Adrenal gland (tissue), 12 donors: ENCODE measurements around the gene ZFHX3. TPM values are rescaled to one million over a fixed set of nuclear protein-coding genes. Genes with fewer than 3 reads are reported as not detected.
A peak's percentile ranks its signal among the peaks of the same experiment; 100 is the strongest.

Experiments used
- DNase-seq, 7 donors: peaks; one replicate each; pipeline ENCODE4 v3.0.0-alpha.2; 2019 to 2020
- H3K27ac ChIP-seq, 5 donors: fragments of 200-600 bp; sonication (generic) in 4 of 5; 1 replicate in 3 of 5; 2 replicates in 2 of 5; pipeline versions ENCODE4 v1.5.1 to v1.8.0; 2016 to 2020; ENCODE audit warnings: mild to moderate bottlenecking in 1 of 5
- H3K27me3 ChIP-seq: fragments of 200-600 bp; 2 replicates; pipeline ENCODE4 v1.8.0; 2021
- H3K36me3 ChIP-seq, 2 donors: fragments of 200-600 bp; replicated peaks in 1 of 2; 1 replicate in 1 of 2; 2 replicates in 1 of 2; pipeline versions ENCODE4 v1.5.1 to v1.8.0; 2018 to 2022
- H3K4me1 ChIP-seq, 2 donors: fragments of 200-600 bp; replicated peaks in 1 of 2; 1 replicate in 1 of 2; 2 replicates in 1 of 2; pipeline versions ENCODE4 v1.5.1 to v1.8.0; 2018 to 2021
- H3K4me3 ChIP-seq, 4 donors: fragments of 200-600 bp; sonication (generic) in 3 of 4; one replicate each; pipeline ENCODE4 v1.5.1; 2016 to 2018
- H3K9me3 ChIP-seq, 3 donors: fragments of 200-600 bp; sonication (generic) in 1 of 3; replicated peaks in 1 of 3; 1 replicate in 2 of 3; 2 replicates in 1 of 3; pipeline versions ENCODE4 v1.5.1 to v1.8.0; 2016 to 2021
- CTCF ChIP-seq, 6 experiments: fragments of 450-650 bp in 4 of 6; fragments of 200-600 bp in 2 of 6; sonication (generic) in 1 of 6; IDR thresholded peaks; 1 replicate in 5 of 6; 2 replicates in 1 of 6; pipeline versions ENCODE4 v1.5.1 to v1.8.0; 2016 to 2021; ENCODE audit warnings: antibody characterized with exemption in 6 of 6, mild to moderate bottlenecking in 2 of 6, moderate library complexity in 1 of 6
- POLR2A ChIP-seq, 2 donors: fragments of 450-650 bp; IDR thresholded peaks; one replicate each; pipeline ENCODE4 v1.6.1; 2017; ENCODE audit warnings: antibody characterized with exemption in 2 of 2, mild to moderate bottlenecking in 2 of 2, moderate library complexity in 1 of 2
- WGBS, 4 donors: extraction: QIAGEN DNeasy Blood & Tissue Kit in 2 of 4; methylation state at CpG; one replicate each; pipeline versions ENCODE4 v1.1.5 to v1.1.7; 2013 to 2017; 5-methylcytosine and 5-hydroxymethylcytosine counted together
- intact Hi-C, 2 donors: fragments of 100-400 bp; cut with DNase I; formaldehyde crosslinking; loops; one replicate each; pipeline versions ENCODE4 v1.14.1 to v1.15.0; 2022 to 2023
- polyA plus RNA-seq, 3 donors: library from polyadenylated mRNA; stranded (reverse); fragments of 200-250 nt in 2 of 3; fragments of 350-450 nt in 1 of 3; fragmentation: Illumina TruSeq in 1 of 3; extraction: RNeasy Lipid Tissue Mini Kit (QIAGEN cat#74804) in 1 of 3; gene quantifications; one replicate each; pipeline ENCODE4 v1.2.3, GENCODE V29; 2013 to 2014
- total RNA-seq, 9 donors: library from RNA; depleted of rRNA in 4 of 9; stranded (reverse); fragments of >200 nt in 4 of 9; fragments of 120-200 nt in 1 of 9; fragmentation: NEBNext Ultra II Directional in 1 of 9; extraction: Animal tissue kit (Norgen Biotek cat#: 25700) in 1 of 9; gene quantifications; one replicate each; pipeline versions ENCODE4 v1.1.0 to v1.2.4, GENCODE V29; 2013 to 2023
- donor health status: healthy with polysubstance abuse.
- donor health status: Bipolar disorder and iron deficiency.
- donor health status: DM: yes; HTN: yes; CAD: no.
- donor health status: DM: no; HTN: no; CAD: no.
- donor health status: DM: no; HTN: no; CAD: no.
- donor health status: DM: yes; HTN: yes; CAD: no.

Gene ZFHX3
- total and polyA plus RNA-seq, 12 donors = 2.4 to 31.6 (median 19.3) TPM

- H3K27ac ChIP-seq = peak overlapping the region in 4 of 5 donors; percentile 84 to 98 (median 97)
- TF ChIP-seq CTCF (IDR thresholded peaks at IDR 0.05) (no peak), POLR2A (IDR thresholded peaks at IDR 0.05) (peak in 1 of 2 donors; percentile 39)
- 22 to 36% (median 31%) methylated on average over 10 of the region's 10 CpGs for WGBS, 4 donors
- no peaks in the 10 kb centered on the region for H3K27me3 ChIP-seq
- H3K4me3 ChIP-seq = peak overlapping the region in 2 of 4 donors; percentile 69 to 92
- H3K9me3 ChIP-seq = no peaks in the 10 kb centered on the region
- peaks cover 25 to 32% of the 10 kb centered on the region in 2 donors for H3K4me1 ChIP-seq
- intact Hi-C loops = loop anchor here (10.0 kb wide), 1 partner anchor 115 kb away; no protein-coding TSS in a partner anchor
- DNase-seq = no peak
- no peaks in the 10 kb centered on the region for H3K36me3 ChIP-seq
Observed at GRCh38 chr16:73059779-73060615, 12.1 kb upstream of the ZFHX3 start.

- peak in 5 of 7 donors; percentile 51 to 66 (median 61) for DNase-seq
- Histone ChIP-seq H3K9me3 (no peaks in the 10 kb centered on the region), H3K36me3 (no peaks in the 10 kb centered on the region), H3K4me1 (peaks cover 34 to 40% of the 10 kb centered on the region in 2 donors), H3K4me3 (peak overlapping the region; percentile 24 to 92 (median 66)), H3K27me3 (no peaks in the 10 kb centered on the region), H3K27ac (peak overlapping the region; percentile 84 to 98 (median 97))
- TF ChIP-seq CTCF (IDR thresholded peaks at IDR 0.05) (peak in 1 of 6 experiments; percentile 2), POLR2A (IDR thresholded peaks at IDR 0.05) (peak in 1 of 2 donors; percentile 31)
- intact Hi-C loops = no loop called here
- WGBS, 4 donors = 0 to 1% (median 0%) methylated on average over 31 to 72 of the region's 72 CpGs
Observed at GRCh38 chr16:73058616-73059409, 10.9 kb upstream of the ZFHX3 start.

GRCh38 chr16:73058221-73058615 is 10.3 kb upstream of the ZFHX3 start:
- Histone ChIP-seq H3K4me1 (peaks cover 40 to 46% of the 10 kb centered on the region in 2 donors), H3K27ac (peak overlapping the region; percentile 76 to 98 (median 97))
- DNase-seq = peak in 5 of 7 donors; percentile 53 to 58 (median 56)

More at GRCh38 chr16:73058221-73058615, 10.3 kb upstream of the ZFHX3 start:
- peak overlapping the region in 2 of 4 donors; percentile 35 to 92 for H3K4me3 ChIP-seq
- peak; percentile 9 to 14 for TF ChIP-seq POLR2A (IDR thresholded peaks at IDR 0.05)
- TF ChIP-seq CTCF (IDR thresholded peaks at IDR 0.05) = no peak
- H3K27me3 ChIP-seq = no peaks in the 10 kb centered on the region
- no peaks in the 10 kb centered on the region for H3K9me3 ChIP-seq
- intact Hi-C loops = no loop called here
- 0 to 1% (median 1%) methylated on average over 41 to 60 of the region's 61 CpGs for WGBS, 4 donors
- no peaks in the 10 kb centered on the region for H3K36me3 ChIP-seq
